HEK293 (cell line): ENCODE measurements around the gene SLITRK4.

ENCODE experiments used
- EGR2 ChIP-seq: fragments of 450-650 bp; formaldehyde crosslinking; IDR thresholded peaks from 2 replicates; pipeline ENCODE4 v1.5.1; 2016; ENCODE audit warnings: low read depth, missing biosample characterization, missing genetic modification characterization
- YY1 ChIP-seq: fragments of 450-650 bp; formaldehyde crosslinking; IDR thresholded peaks from 2 replicates; pipeline ENCODE4 v1.5.1; 2018; ENCODE audit warnings: missing biosample characterization, missing genetic modification characterization
- ZBTB7A ChIP-seq: fragments of 450-650 bp; formaldehyde crosslinking; IDR thresholded peaks from 2 replicates; pipeline ENCODE4 v1.5.1; 2016; ENCODE audit warnings: low read depth, missing biosample characterization, missing genetic modification characterization
- ZNF335 ChIP-seq: fragments of 450-650 bp; formaldehyde crosslinking; conservative IDR thresholded peaks from 2 replicates; pipeline ENCODE4 v1.5.1; 2016; ENCODE audit warnings: missing biosample characterization, missing genetic modification characterization
- ZNF747 ChIP-seq: fragments of 450-650 bp; formaldehyde crosslinking; IDR thresholded peaks from 2 replicates; pipeline ENCODE4 v1.5.1; 2016; ENCODE audit warnings: missing biosample characterization, missing genetic modification characterization
- ZNF777 ChIP-seq: fragments of 450-650 bp; formaldehyde crosslinking; IDR thresholded peaks from 2 replicates; pipeline ENCODE4 v1.5.1; 2017; ENCODE audit warnings: missing biosample characterization, missing genetic modification characterization, borderline replicate concordance
- ZNF785 ChIP-seq: fragments of 450-650 bp; formaldehyde crosslinking; IDR thresholded peaks from 2 replicates; pipeline ENCODE4 v1.5.1; 2016; ENCODE audit warnings: missing biosample characterization, missing genetic modification characterization
- TF ChIP-seq, protein P1 (sequence below): fragments of 450-650 bp; formaldehyde crosslinking; IDR thresholded peaks from 2 replicates; pipeline ENCODE4 v1.5.1; 2016; ENCODE audit warnings: missing biosample characterization, missing genetic modification characterization
- TF ChIP-seq, protein P2 (sequence below): fragments of 450-650 bp; formaldehyde crosslinking; optimal IDR thresholded peaks from 2 replicates; pipeline ENCODE3; 2016; ENCODE audit warnings: missing biosample characterization, mild to moderate bottlenecking, missing genetic modification characterization
- TF ChIP-seq, protein P3 (sequence below): fragments of 450-650 bp; formaldehyde crosslinking; IDR thresholded peaks from 2 replicates; pipeline ENCODE4 v1.5.1; 2016; ENCODE audit warnings: missing biosample characterization, missing genetic modification characterization, low read depth

DNA sequence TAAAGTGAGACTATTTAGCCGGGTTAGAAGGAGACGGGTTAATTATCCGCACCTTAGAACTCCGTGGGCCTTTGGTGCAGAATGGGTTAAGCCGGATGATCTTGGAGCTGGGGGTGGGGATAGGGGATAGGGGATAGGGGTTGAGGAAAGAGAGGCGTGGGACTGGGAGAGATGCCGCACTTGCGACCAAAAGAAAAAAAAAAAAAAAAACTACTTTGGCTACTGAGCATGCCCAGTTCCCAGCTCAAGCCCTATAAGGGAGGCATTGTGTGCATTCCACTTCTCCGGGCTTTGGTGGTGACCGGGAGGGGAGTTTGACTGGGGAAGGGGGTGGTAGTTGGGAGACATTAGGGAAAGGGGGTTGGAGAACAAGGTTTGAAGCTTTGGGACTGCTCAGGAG is at the start of gene SLITRK4:
- TF ChIP-seq ZBTB7A (tag by site-specific recombination): no peak
- no peak for TF ChIP-seq ZNF335
- TF ChIP-seq ZNF777 (tag by site-specific recombination): no peak
- TF ChIP-seq ZNF747 (tag by site-specific recombination): no peak
- TF ChIP-seq YY1 (tag by site-specific recombination): no peak
- TF ChIP-seq, protein P1, sequence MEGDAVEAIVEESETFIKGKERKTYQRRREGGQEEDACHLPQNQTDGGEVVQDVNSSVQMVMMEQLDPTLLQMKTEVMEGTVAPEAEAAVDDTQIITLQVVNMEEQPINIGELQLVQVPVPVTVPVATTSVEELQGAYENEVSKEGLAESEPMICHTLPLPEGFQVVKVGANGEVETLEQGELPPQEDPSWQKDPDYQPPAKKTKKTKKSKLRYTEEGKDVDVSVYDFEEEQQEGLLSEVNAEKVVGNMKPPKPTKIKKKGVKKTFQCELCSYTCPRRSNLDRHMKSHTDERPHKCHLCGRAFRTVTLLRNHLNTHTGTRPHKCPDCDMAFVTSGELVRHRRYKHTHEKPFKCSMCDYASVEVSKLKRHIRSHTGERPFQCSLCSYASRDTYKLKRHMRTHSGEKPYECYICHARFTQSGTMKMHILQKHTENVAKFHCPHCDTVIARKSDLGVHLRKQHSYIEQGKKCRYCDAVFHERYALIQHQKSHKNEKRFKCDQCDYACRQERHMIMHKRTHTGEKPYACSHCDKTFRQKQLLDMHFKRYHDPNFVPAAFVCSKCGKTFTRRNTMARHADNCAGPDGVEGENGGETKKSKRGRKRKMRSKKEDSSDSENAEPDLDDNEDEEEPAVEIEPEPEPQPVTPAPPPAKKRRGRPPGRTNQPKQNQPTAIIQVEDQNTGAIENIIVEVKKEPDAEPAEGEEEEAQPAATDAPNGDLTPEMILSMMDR (tag by site-specific recombination): no peak
- no peak for TF ChIP-seq ZNF785 (tag by site-specific recombination)
- TF ChIP-seq, protein P2, sequence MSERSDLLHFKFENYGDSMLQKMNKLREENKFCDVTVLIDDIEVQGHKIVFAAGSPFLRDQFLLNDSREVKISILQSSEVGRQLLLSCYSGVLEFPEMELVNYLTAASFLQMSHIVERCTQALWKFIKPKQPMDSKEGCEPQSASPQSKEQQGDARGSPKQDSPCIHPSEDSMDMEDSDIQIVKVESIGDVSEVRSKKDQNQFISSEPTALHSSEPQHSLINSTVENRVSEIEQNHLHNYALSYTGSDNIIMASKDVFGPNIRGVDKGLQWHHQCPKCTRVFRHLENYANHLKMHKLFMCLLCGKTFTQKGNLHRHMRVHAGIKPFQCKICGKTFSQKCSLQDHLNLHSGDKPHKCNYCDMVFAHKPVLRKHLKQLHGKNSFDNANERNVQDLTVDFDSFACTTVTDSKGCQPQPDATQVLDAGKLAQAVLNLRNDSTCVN: no peak
- TF ChIP-seq EGR2: no peak
- TF ChIP-seq, protein P3, sequence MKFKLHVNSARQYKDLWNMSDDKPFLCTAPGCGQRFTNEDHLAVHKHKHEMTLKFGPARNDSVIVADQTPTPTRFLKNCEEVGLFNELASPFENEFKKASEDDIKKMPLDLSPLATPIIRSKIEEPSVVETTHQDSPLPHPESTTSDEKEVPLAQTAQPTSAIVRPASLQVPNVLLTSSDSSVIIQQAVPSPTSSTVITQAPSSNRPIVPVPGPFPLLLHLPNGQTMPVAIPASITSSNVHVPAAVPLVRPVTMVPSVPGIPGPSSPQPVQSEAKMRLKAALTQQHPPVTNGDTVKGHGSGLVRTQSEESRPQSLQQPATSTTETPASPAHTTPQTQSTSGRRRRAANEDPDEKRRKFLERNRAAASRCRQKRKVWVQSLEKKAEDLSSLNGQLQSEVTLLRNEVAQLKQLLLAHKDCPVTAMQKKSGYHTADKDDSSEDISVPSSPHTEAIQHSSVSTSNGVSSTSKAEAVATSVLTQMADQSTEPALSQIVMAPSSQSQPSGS (tag by site-specific recombination): no peak
